Activated CD4-positive, alpha-beta memory T cell treated with anti-CD3 and anti-CD28 coated beads, Interleukin-2, amount 10 ng/mL, durations not matched to agents 7 days and 5 days (primary cell): Measurements from ENCODE around the gene OR1A2. TPM values are rescaled to one million over a fixed set of nuclear protein-coding genes. Genes with fewer than 3 reads are reported as not detected.
"Not testable (repeated sequence)": the region's sequence is repeated elsewhere in the genome, so short reads cannot be mapped to it uniquely, and the experiment has no call there.

ENCODE experiments used
- CTCF ChIA-PET: fragments of 350-600 bp; sonication (Branson Sonifier 250); formaldehyde crosslinking; loops from one replicate; lab custom pipeline; 2021; ENCODE audit warnings: antibody characterized with exemption, inconsistent platforms; lab: Charles Lee
- POLR2A ChIA-PET: fragments of 350-600 bp; sonication (Branson Sonifier 250); formaldehyde crosslinking; loops from one replicate; lab custom pipeline; 2021; ENCODE audit warnings: antibody characterized with exemption; lab: Charles Lee
- DNase-seq: peaks from one replicate; pipeline ENCODE4 v3.0.0-alpha.2; 2020
- H3K27ac Mint-ChIP-seq: one replicate; pipeline ENCODE4 v1.8.0; 2021; ENCODE audit warnings: mild to moderate bottlenecking, mixed read lengths
- H3K27me3 Mint-ChIP-seq: one replicate; pipeline ENCODE4 v1.8.0; 2021; ENCODE audit warnings: mixed read lengths
- H3K36me3 Mint-ChIP-seq: one replicate; pipeline ENCODE4 v1.8.0; 2021; ENCODE audit warnings: low read depth, mixed read lengths
- H3K4me1 Mint-ChIP-seq: one replicate; pipeline ENCODE4 v1.8.0; 2021; ENCODE audit warnings: mixed read lengths
- H3K4me3 Mint-ChIP-seq: one replicate; pipeline ENCODE4 v1.8.0; 2021; ENCODE audit warnings: mild to moderate bottlenecking, mixed read lengths
- H3K9me3 Mint-ChIP-seq: one replicate; pipeline ENCODE4 v1.8.0; 2021; ENCODE audit warnings: mixed read lengths
- total RNA-seq, 2 experiments: library from RNA; stranded (reverse); gene quantifications; one replicate each; pipeline ENCODE4 v1.2.3, GENCODE V29; 2021

The OR1A2 gene
- not detected for total RNA-seq

- Mint-ChIP-seq H3K27ac (no peak within 1 kb of the TSS), H3K36me3 (no peaks in the 10 kb centered on the region), H3K27me3 (peaks cover 4% of the 10 kb centered on the region), H3K4me3 (no peak within 1 kb of the TSS), H3K4me1 (no peaks in the 10 kb centered on the region), H3K9me3 (no peaks in the 10 kb centered on the region)
- ChIA-PET POLR2A (no interaction called here), CTCF (no interaction called here)
- DNase-seq = no peak
Observed at GRCh38 chr17:3197219-3197618, at the start of gene OR1A2. Gene OR1A2, plus strand, starts transcription at chr17:3197519. Its CDS starts 0 bp downstream, at chr17:3197519.

GRCh38 chr17:3157218-3157617 lies 40.1 kb upstream of the OR1A2 start:
- H3K4me1 Mint-ChIP-seq = no peaks in the 10 kb centered on the region
- no peaks in the 10 kb centered on the region for H3K9me3 Mint-ChIP-seq
- peaks cover 11% of the 10 kb centered on the region for H3K27me3 Mint-ChIP-seq
- no peaks in the 10 kb centered on the region for H3K36me3 Mint-ChIP-seq
- no peak for DNase-seq
- ChIA-PET POLR2A (no interaction called here), CTCF (no interaction called here)
- H3K4me3 Mint-ChIP-seq = no peak overlapping the region
- H3K27ac Mint-ChIP-seq = no peak overlapping the region

GRCh38 chr17:3167574-3167973 lies 29.7 kb upstream of the OR1A2 start:
- Mint-ChIP-seq H3K27me3 (peaks cover 3% of the 10 kb centered on the region), H3K4me3 (no peak overlapping the region)
- POLR2A ChIA-PET = no interaction called here

GRCh38 chr17:3189961-3190360 lies 7.4 kb upstream of the OR1A2 start:
- no peaks in the 10 kb centered on the region for H3K4me1 Mint-ChIP-seq
- POLR2A ChIA-PET = no interaction called here
- no peak for DNase-seq
- H3K36me3 Mint-ChIP-seq = no peaks in the 10 kb centered on the region
- H3K4me3 Mint-ChIP-seq = no peak overlapping the region
- peaks cover 2% of the 10 kb centered on the region for H3K27me3 Mint-ChIP-seq
- no peak overlapping the region for H3K27ac Mint-ChIP-seq
- CTCF ChIA-PET = no interaction called here
- no peaks in the 10 kb centered on the region for H3K9me3 Mint-ChIP-seq

More at GRCh38 chr17:3167574-3167973, 29.7 kb upstream of the OR1A2 start:
- CTCF ChIA-PET = no interaction called here
- no peak for DNase-seq
- no peaks in the 10 kb centered on the region for H3K4me1 Mint-ChIP-seq
- no peaks in the 10 kb centered on the region for H3K9me3 Mint-ChIP-seq
- no peak overlapping the region for H3K27ac Mint-ChIP-seq
- no peaks in the 10 kb centered on the region for H3K36me3 Mint-ChIP-seq

- Mint-ChIP-seq H3K9me3 (no peaks in the 10 kb centered on the region), H3K4me3 (no peak within 1 kb of the TSS), H3K27me3 (peaks cover 7% of the 10 kb centered on the region), H3K4me1 (no peaks in the 10 kb centered on the region), H3K27ac (no peak within 1 kb of the TSS), H3K36me3 (no peaks in the 10 kb centered on the region)
- CTCF ChIA-PET = no interaction called here
- POLR2A ChIA-PET = no interaction called here
- no peak for DNase-seq
Observed at GRCh38 chr17:3207367-3207766, 10.0 kb downstream of the OR1A2 start, which contains the start of gene OR1A1. Gene OR1A1, plus strand, starts transcription at chr17:3207667. Its CDS starts 7,954 bp downstream, at chr17:3215621.

GRCh38 chr17:3208484-3208883 lies 11.2 kb downstream of the OR1A2 start:
- H3K4me1 Mint-ChIP-seq = no peaks in the 10 kb centered on the region
- no peaks in the 10 kb centered on the region for H3K36me3 Mint-ChIP-seq
- DNase-seq = no peak
- H3K4me3 Mint-ChIP-seq = no peak overlapping the region
- H3K27me3 Mint-ChIP-seq = peaks cover 10% of the 10 kb centered on the region
- H3K27ac Mint-ChIP-seq = no peak overlapping the region
- H3K9me3 Mint-ChIP-seq = no peaks in the 10 kb centered on the region
- ChIA-PET CTCF (no interaction called here), POLR2A (no interaction called here)

GRCh38 chr17:3213001-3213400 lies 15.7 kb downstream of the OR1A2 start:
- no peaks in the 10 kb centered on the region for H3K4me1 Mint-ChIP-seq
- H3K36me3 Mint-ChIP-seq = no peaks in the 10 kb centered on the region
- no peak for DNase-seq
- no peaks in the 10 kb centered on the region for H3K9me3 Mint-ChIP-seq
- no peak overlapping the region for H3K4me3 Mint-ChIP-seq
- CTCF ChIA-PET = no interaction called here
- peaks cover 6% of the 10 kb centered on the region for H3K27me3 Mint-ChIP-seq
- POLR2A ChIA-PET = no interaction called here
- no peak overlapping the region for H3K27ac Mint-ChIP-seq

GRCh38 chr17:3213587-3213986 lies 16.3 kb downstream of the OR1A2 start:
- Mint-ChIP-seq H3K4me1 (no peaks in the 10 kb centered on the region), H3K27me3 (peaks cover 8% of the 10 kb centered on the region), H3K9me3 (no peaks in the 10 kb centered on the region), H3K27ac (no peak overlapping the region), H3K36me3 (no peaks in the 10 kb centered on the region), H3K4me3 (no peak overlapping the region)
- CTCF ChIA-PET = no interaction called here
- POLR2A ChIA-PET = no interaction called here
- no peak for DNase-seq

GRCh38 chr17:3219978-3220377 lies 22.7 kb downstream of the OR1A2 start:
- H3K4me3 Mint-ChIP-seq, H3K36me3 Mint-ChIP-seq, H3K27ac Mint-ChIP-seq, CTCF ChIA-PET, H3K9me3 Mint-ChIP-seq, H3K4me1 Mint-ChIP-seq, H3K27me3 Mint-ChIP-seq, POLR2A ChIA-PET, DNase-seq: not testable (repeated sequence)

- Mint-ChIP-seq H3K36me3 (no peaks in the 10 kb centered on the region), H3K9me3 (no peaks in the 10 kb centered on the region), H3K4me1 (peaks cover 10% of the 10 kb centered on the region), H3K27me3 (peaks cover 4% of the 10 kb centered on the region), H3K27ac (no peak overlapping the region), H3K4me3 (peak overlapping the region; percentile 54)
- DNase-seq = no peak
- ChIA-PET POLR2A (no interaction called here), CTCF (no interaction called here)
Observed at GRCh38 chr17:3221850-3222249, 24.5 kb downstream of the OR1A2 start.

GRCh38 chr17:3222505-3222904 lies 25.2 kb downstream of the OR1A2 start:
- H3K4me1 Mint-ChIP-seq = peaks cover 10% of the 10 kb centered on the region
- no peaks in the 10 kb centered on the region for H3K36me3 Mint-ChIP-seq
- DNase-seq = no peak
- ChIA-PET CTCF (no interaction called here), POLR2A (no interaction called here)
- no peak overlapping the region for H3K27ac Mint-ChIP-seq
- peaks cover 4% of the 10 kb centered on the region for H3K27me3 Mint-ChIP-seq
- no peaks in the 10 kb centered on the region for H3K9me3 Mint-ChIP-seq
- peak overlapping the region; percentile 54 for H3K4me3 Mint-ChIP-seq

- H3K27me3 Mint-ChIP-seq, H3K4me1 Mint-ChIP-seq, H3K27ac Mint-ChIP-seq, H3K4me3 Mint-ChIP-seq, POLR2A ChIA-PET, DNase-seq, H3K9me3 Mint-ChIP-seq, H3K36me3 Mint-ChIP-seq, CTCF ChIA-PET: not testable (repeated sequence)
Observed at GRCh38 chr17:3224721-3225352, 27.5 kb downstream of the OR1A2 start.

GRCh38 chr17:3232300-3232699 lies 35.0 kb downstream of the OR1A2 start:
- H3K27me3 Mint-ChIP-seq, H3K27ac Mint-ChIP-seq, POLR2A ChIA-PET, H3K36me3 Mint-ChIP-seq, H3K9me3 Mint-ChIP-seq, DNase-seq, H3K4me3 Mint-ChIP-seq, H3K4me1 Mint-ChIP-seq, CTCF ChIA-PET: not testable (repeated sequence)

- H3K36me3 Mint-ChIP-seq, H3K27ac Mint-ChIP-seq, DNase-seq, H3K27me3 Mint-ChIP-seq, H3K4me1 Mint-ChIP-seq, H3K4me3 Mint-ChIP-seq, POLR2A ChIA-PET, CTCF ChIA-PET, H3K9me3 Mint-ChIP-seq: not testable (repeated sequence)
Observed at GRCh38 chr17:3238685-3239084, 41.4 kb downstream of the OR1A2 start.
